HG03060 (cell line): ENCODE measurements around the gene ARFGAP2.
A peak's percentile ranks its signal among the peaks of the same experiment; 100 is the strongest.

Experiments used
- ATAC-seq: cut with Tn5 transposase; IDR thresholded peaks from one replicate; pipeline ENCODE4 v1.9.1; 2021; ENCODE audit warnings: low read depth, moderate number of reproducible peaks; ENCODE audit not compliant: unreplicated experiment

Gene ARFGAP2

GRCh38 chr11:47188259-47188658 is 11.6 kb upstream of the ARFGAP2 start:
- ATAC-seq: no peak

GRCh38 chr11:47187723-47188122 is 11.0 kb upstream of the ARFGAP2 start:
- ATAC-seq: no peak

- no peak for ATAC-seq
Measured at GRCh38 chr11:47186700-47187695, 10.3 kb upstream of the ARFGAP2 start.

- no peak for ATAC-seq
Measured at GRCh38 chr11:47186076-47186699, 9.5 kb upstream of the ARFGAP2 start, which contains the start of gene PACSIN3. PACSIN3 (minus strand) TSS chr11:47186434; CDS start chr11:47182727, 3,707 bp downstream.

- no peak for ATAC-seq
Measured at GRCh38 chr11:47185305-47186075, 8.8 kb upstream of the ARFGAP2 start.

GRCh38 chr11:47184711-47185304 is 8.1 kb upstream of the ARFGAP2 start:
- ATAC-seq: no peak

- ATAC-seq: no peak
Measured at GRCh38 chr11:47183969-47184368, 7.3 kb upstream of the ARFGAP2 start.

- ATAC-seq: no peak
Measured at GRCh38 chr11:47183031-47183856, 6.6 kb upstream of the ARFGAP2 start.

GRCh38 chr11:47182380-47182779 is 5.7 kb upstream of the ARFGAP2 start:
- no peak for ATAC-seq

- no peak for ATAC-seq
Measured at GRCh38 chr11:47181271-47181670, 4.6 kb upstream of the ARFGAP2 start.

- ATAC-seq: no peak
Measured at GRCh38 chr11:47180006-47180787, 3.5 kb upstream of the ARFGAP2 start.

- ATAC-seq: no peak
Measured at GRCh38 chr11:47179655-47179991, 2.9 kb upstream of the ARFGAP2 start.

GRCh38 chr11:47178737-47179654 is 2.3 kb upstream of the ARFGAP2 start:
- ATAC-seq: no peak

GRCh38 chr11:47178316-47178715 is 1.6 kb upstream of the ARFGAP2 start:
- ATAC-seq: no peak

- ATAC-seq: no peak
Measured at GRCh38 chr11:47177846-47178245, 1.2 kb upstream of the ARFGAP2 start.

GRCh38 chr11:47177229-47177845 is 658 bp upstream of the ARFGAP2 start:
- ATAC-seq: peak; percentile 50

GRCh38 chr11:47175746-47176327 is 842 bp downstream of the ARFGAP2 start:
- no peak for ATAC-seq
